A673 (cell line): ENCODE data around the gene GJB6.

Experiments
- CTCF ChIP-seq: fragments of 300-800, 200-600 bp; sonication (generic); conservative IDR thresholded peaks from 2 replicates; pipeline ENCODE4 v1.5.1; 2017; ENCODE audit warnings: low read depth, mild to moderate bottlenecking, antibody characterized with exemption, low read length, moderate library complexity, mixed read lengths
- EZH2 ChIP-seq: fragments of 200-600 bp; sonication (generic); IDR thresholded peaks from 2 replicates; pipeline ENCODE4 v1.6.1; 2017; ENCODE audit warnings: borderline replicate concordance, low read depth, mild to moderate bottlenecking, mixed read lengths, antibody characterized with exemption, low read length; ENCODE audit not compliant: poor library complexity, severe bottlenecking

- no peak for TF ChIP-seq CTCF
- no peak for TF ChIP-seq EZH2
Observed at GRCh38 chr13:20230913-20231838, 943 bp downstream of the GJB6 start.
